GM18870 (cell line): ENCODE measurements around the gene POLR3B.

Experiments
- ATAC-seq: cut with Tn5 transposase; IDR thresholded peaks from one replicate; pipeline ENCODE4 v1.9.1; 2021; ENCODE audit warnings: moderate library complexity; ENCODE audit not compliant: unreplicated experiment

POLR3B gene

GRCh38 chr12:106541201-106541600 is 183.7 kb downstream of the POLR3B start:
- ATAC-seq = no peak

GRCh38 chr12:106551410-106551809 is 193.9 kb downstream of the POLR3B start:
- ATAC-seq = no peak

- ATAC-seq = no peak
Measured at GRCh38 chr12:106552228-106552627, 194.7 kb downstream of the POLR3B start.
